ENCODE data around the gene TPCN2. TPM values are rescaled to one million over a fixed set of nuclear protein-coding genes. Genes with fewer than 3 reads are reported as not detected.
"Not testable (repeated sequence)": the region's sequence is repeated elsewhere in the genome, so short reads cannot be mapped to it uniquely, and the experiment has no call there.

TPCN2 gene
- total and polyA plus RNA-seq, 12 donors: 3.4 to 19.2 (median 7.8) TPM

GRCh38 chr11:69132301-69132670, 83.6 kb downstream of the TPCN2 start:
- Histone ChIP-seq H3K9me3 (peaks cover 0 to 29% (median 6%) of the 10 kb centered on the region in 11 donors), H3K27me3 (no peaks in the 10 kb centered on the region), H3K4me3 (no peak overlapping the region), H3K4me1 (peaks cover 5 to 21% (median 16%) of the 10 kb centered on the region in 9 donors), H3K36me3 (no peaks in the 10 kb centered on the region), H3K27ac (no peak overlapping the region)
- ATAC-seq (no peak), DNase-seq (no peak)
- TF ChIP-seq, protein P1, sequence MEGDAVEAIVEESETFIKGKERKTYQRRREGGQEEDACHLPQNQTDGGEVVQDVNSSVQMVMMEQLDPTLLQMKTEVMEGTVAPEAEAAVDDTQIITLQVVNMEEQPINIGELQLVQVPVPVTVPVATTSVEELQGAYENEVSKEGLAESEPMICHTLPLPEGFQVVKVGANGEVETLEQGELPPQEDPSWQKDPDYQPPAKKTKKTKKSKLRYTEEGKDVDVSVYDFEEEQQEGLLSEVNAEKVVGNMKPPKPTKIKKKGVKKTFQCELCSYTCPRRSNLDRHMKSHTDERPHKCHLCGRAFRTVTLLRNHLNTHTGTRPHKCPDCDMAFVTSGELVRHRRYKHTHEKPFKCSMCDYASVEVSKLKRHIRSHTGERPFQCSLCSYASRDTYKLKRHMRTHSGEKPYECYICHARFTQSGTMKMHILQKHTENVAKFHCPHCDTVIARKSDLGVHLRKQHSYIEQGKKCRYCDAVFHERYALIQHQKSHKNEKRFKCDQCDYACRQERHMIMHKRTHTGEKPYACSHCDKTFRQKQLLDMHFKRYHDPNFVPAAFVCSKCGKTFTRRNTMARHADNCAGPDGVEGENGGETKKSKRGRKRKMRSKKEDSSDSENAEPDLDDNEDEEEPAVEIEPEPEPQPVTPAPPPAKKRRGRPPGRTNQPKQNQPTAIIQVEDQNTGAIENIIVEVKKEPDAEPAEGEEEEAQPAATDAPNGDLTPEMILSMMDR (IDR thresholded peaks at IDR 0.05): no peak
- WGBS, 2 donors: 90 to 94% methylated on average over 7 of the region's 7 CpGs
- intact Hi-C loops (cut with DNase I): loop anchor here in 7 of 10 donors (5.0 to 10.0 kb wide), 8 partner anchors 80 to 513 kb away; partner anchors contain the start of genes CCND1 (in 2 of the 7), MYEOV (in 2 of the 7) and LINC01488 (in 1 of the 7)

DNA sequence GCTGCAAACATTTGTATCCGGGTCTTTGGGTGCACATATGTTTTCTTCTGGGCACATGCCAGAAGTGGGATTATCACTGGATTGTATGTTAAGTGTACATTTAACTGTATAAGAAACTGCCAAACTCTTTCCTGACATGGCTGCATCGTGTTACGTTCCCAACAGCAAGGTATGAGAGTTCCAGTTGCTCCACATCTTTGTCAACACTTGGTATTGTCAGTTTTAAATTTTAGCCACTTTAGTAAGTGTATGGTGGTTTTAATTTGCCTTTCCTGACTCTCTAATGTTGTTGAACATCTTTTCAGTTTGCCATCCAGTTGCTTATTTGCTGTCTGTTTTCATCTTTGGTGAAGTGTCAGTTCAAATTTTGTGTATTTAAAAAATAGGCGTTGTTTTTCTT, 84.5 kb downstream of the TPCN2 start:
- intact Hi-C loops (cut with DNase I): loop anchor here in 7 of 10 donors (5.0 to 10.0 kb wide), 8 partner anchors 79 to 512 kb away; partner anchors contain the start of genes CCND1 (in 2 of the 7), MYEOV (in 2 of the 7) and LINC01488 (in 1 of the 7)
- no peak for DNase-seq
- Histone ChIP-seq H3K4me3 (no peak overlapping the region), H3K4me1 (peaks cover 5 to 21% (median 15%) of the 10 kb centered on the region in 9 donors), H3K27me3 (no peaks in the 10 kb centered on the region), H3K27ac (no peak overlapping the region), H3K36me3 (no peaks in the 10 kb centered on the region), H3K9me3 (peaks cover 0 to 21% (median 4%) of the 10 kb centered on the region in 11 donors)
- 96 to 97% methylated on average over 4 of the region's 4 CpGs for WGBS, 2 donors
- ATAC-seq: no peak
- TF ChIP-seq, protein P1 (IDR thresholded peaks at IDR 0.05): no peak

- not testable (repeated sequence) for DNase-seq, H3K27me3 ChIP-seq, H3K27ac ChIP-seq, ATAC-seq, H3K36me3 ChIP-seq, H3K4me3 ChIP-seq
- intact Hi-C loops (cut with DNase I): loop anchor here in 7 of 10 donors (5.0 to 10.0 kb wide), 8 partner anchors 78 to 511 kb away; partner anchors contain the start of genes CCND1 (in 2 of the 7), MYEOV (in 2 of the 7) and LINC01488 (in 1 of the 7)
- 86 to 93% methylated on average over 2 of the region's 2 CpGs for WGBS, 2 donors
- H3K9me3 ChIP-seq: peaks cover 0 to 17% (median under 1%) of the 10 kb centered on the region in 11 donors
- H3K4me1 ChIP-seq: peaks cover 5 to 21% (median 15%) of the 10 kb centered on the region in 9 donors
These were observed 85.5 kb downstream of the TPCN2 start for GRCh38 chr11:69134182-69134581.

DNA sequence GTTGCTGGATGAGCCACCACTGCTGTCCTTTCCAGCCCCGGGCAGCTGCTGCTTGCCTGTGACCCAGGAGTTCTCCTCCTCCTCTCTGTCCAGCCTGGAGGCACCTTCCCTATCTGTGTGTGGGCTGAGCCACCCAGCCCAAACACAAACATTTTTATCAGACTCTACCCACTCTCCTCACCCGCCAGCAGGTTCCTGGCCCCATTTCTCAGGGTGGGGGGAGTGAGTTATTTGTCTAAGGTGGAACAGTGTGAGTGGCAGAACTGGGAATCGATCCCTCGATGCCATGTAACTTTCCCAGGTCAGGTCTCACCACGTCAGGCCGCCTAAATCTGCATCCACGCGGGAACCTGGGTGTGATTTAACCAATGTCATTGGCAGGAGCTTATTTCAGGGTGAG, 86.2 kb downstream of the TPCN2 start:
- H3K4me3 ChIP-seq: no peak overlapping the region
- WGBS, 2 donors: 95 to 96% methylated on average over 8 of the region's 8 CpGs
- DNase-seq (no peak), ATAC-seq (no peak)
- H3K9me3 ChIP-seq: peaks cover 0 to 16% (median 0%) of the 10 kb centered on the region in 11 donors
- H3K27ac ChIP-seq: no peak overlapping the region
- no peaks in the 10 kb centered on the region for H3K27me3 ChIP-seq
- no peaks in the 10 kb centered on the region for H3K36me3 ChIP-seq
- TF ChIP-seq, protein P1 (IDR thresholded peaks at IDR 0.05): no peak
- peaks cover 5 to 21% (median 15%) of the 10 kb centered on the region in 9 donors for H3K4me1 ChIP-seq
- intact Hi-C loops (cut with DNase I): loop anchor here in 7 of 10 donors (5.0 to 10.0 kb wide), 8 partner anchors 77 to 510 kb away; partner anchors contain the start of genes CCND1 (in 2 of the 7), MYEOV (in 2 of the 7) and LINC01488 (in 1 of the 7)

All from heart right ventricle (tissue), 16 donors.